CD4-positive, CD25-positive, alpha-beta regulatory T cell (primary cell): ENCODE results near the gene PLD6. TPM values are rescaled to one million over a fixed set of nuclear protein-coding genes. Genes with fewer than 3 reads are reported as not detected.
"Not testable (repeated sequence)": the region's sequence is repeated elsewhere in the genome, so short reads cannot be mapped to it uniquely, and the experiment has no call there.

Source experiments
- ATAC-seq, 2 donors: fragments of 150-1000 bp; cut with Tn5 transposase; one replicate each; pipeline ENCODE4 v1.10.0; 2021; ENCODE audit warnings: low read depth in 2 of 2, moderate number of reproducible peaks in 2 of 2, moderate library complexity in 1 of 2
- DNase-seq, 3 donors: peaks; one replicate each; pipeline versions ENCODE4 v3.0.0 to v3.0.0-alpha.2; 2012 to 2022; ENCODE audit warnings: mixed read lengths in 1 of 3
- H3K27ac ChIP-seq: one replicate; pipeline ENCODE4 v1.7.0; 2013; ENCODE audit warnings: mild to moderate bottlenecking, low read length; ENCODE audit not compliant: insufficient read depth, poor library complexity, severe bottlenecking
- H3K27me3 ChIP-seq: one replicate; pipeline ENCODE4 v1.7.0; 2013; ENCODE audit warnings: low read length; ENCODE audit not compliant: control insufficient read depth, insufficient read depth
- H3K36me3 ChIP-seq: one replicate; pipeline ENCODE4 v1.7.0; 2013; ENCODE audit warnings: mild to moderate bottlenecking, low read length, moderate library complexity; ENCODE audit not compliant: control insufficient read depth, insufficient read depth
- H3K4me1 ChIP-seq: 2 replicates; pipeline ENCODE4 v1.7.0; 2013; ENCODE audit warnings: mild to moderate bottlenecking, low read length; ENCODE audit not compliant: insufficient read depth, control insufficient read depth, poor library complexity, severe bottlenecking
- H3K4me3 ChIP-seq: one replicate; pipeline ENCODE4 v1.7.0; 2013; ENCODE audit warnings: low read depth, mild to moderate bottlenecking, low read length, moderate library complexity
- H3K9me3 ChIP-seq, 2 experiments: 1 replicate in 1 of 2; 2 replicates in 1 of 2; pipeline ENCODE4 v1.7.0; 2013; ENCODE audit warnings: low read length in 2 of 2, mild to moderate bottlenecking in 1 of 2, moderate library complexity in 1 of 2; ENCODE audit not compliant: control insufficient read depth in 2 of 2
- H3K27ac Mint-ChIP-seq, 3 donors: one replicate each; pipeline ENCODE4 v1.8.0; 2020 to 2022; ENCODE audit warnings: mild to moderate bottlenecking in 3 of 3, mixed read lengths in 3 of 3, moderate library complexity in 2 of 3
- H3K27me3 Mint-ChIP-seq: one replicate; pipeline ENCODE4 v1.8.0; 2022; ENCODE audit warnings: mild to moderate bottlenecking, mixed read lengths
- H3K36me3 Mint-ChIP-seq: one replicate; pipeline ENCODE4 v1.8.0; 2020; ENCODE audit warnings: mixed read lengths
- H3K4me1 Mint-ChIP-seq, 4 donors: one replicate each; pipeline ENCODE4 v1.8.0; 2020 to 2022; ENCODE audit warnings: mixed read lengths in 4 of 4, mild to moderate bottlenecking in 1 of 4
- H3K4me3 Mint-ChIP-seq, 4 donors: one replicate each; pipeline ENCODE4 v1.8.0; 2020 to 2022; ENCODE audit warnings: mild to moderate bottlenecking in 4 of 4, mixed read lengths in 4 of 4, moderate library complexity in 3 of 4
- H3K9me3 Mint-ChIP-seq, 7 donors: one replicate each; pipeline ENCODE4 v1.8.0; 2020 to 2022; ENCODE audit warnings: mixed read lengths in 7 of 7, mild to moderate bottlenecking in 3 of 7, moderate library complexity in 2 of 7
- polyA plus RNA-seq, 4 donors: library from polyadenylated mRNA; unstranded; fragments of 300-500 nt; fragmentation: Illumina TruSeq; gene quantifications; one replicate each; pipeline ENCODE4 v1.2.3, GENCODE V29; 2021
- total RNA-seq: library from RNA; stranded (reverse); gene quantifications from one replicate; pipeline ENCODE4 v1.2.3, GENCODE V29; 2022

PLD6 gene
- total and polyA plus RNA-seq, 5 donors from 2014 or later, result 8.9 to 19.3 (median 14.8) TPM

GRCh38 chr17:17166446-17166845, 39.7 kb downstream of the PLD6 start:
- DNase-seq (no peak), ATAC-seq (no peak)
- H3K9me3 Mint-ChIP-seq, result peaks cover 0 to 2% (median 0%) of the 10 kb centered on the region in 7 donors
- Histone ChIP-seq H3K36me3 (peaks cover 57% of the 10 kb centered on the region), H3K9me3 (no peaks in the 10 kb centered on the region), H3K27ac (no peak overlapping the region), H3K4me3 (no peak overlapping the region), H3K4me1 (peaks cover 14% of the 10 kb centered on the region), H3K27me3 (no peaks in the 10 kb centered on the region)
- peaks cover 5 to 38% (median 19%) of the 10 kb centered on the region in 4 donors for H3K4me1 Mint-ChIP-seq
- H3K36me3 Mint-ChIP-seq, result peaks cover 41% of the 10 kb centered on the region
- peak overlapping the region in 1 of 3 donors; percentile 81 for H3K27ac Mint-ChIP-seq
- H3K4me3 Mint-ChIP-seq, result no peak overlapping the region
- H3K27me3 Mint-ChIP-seq, result no peaks in the 10 kb centered on the region

DNA sequence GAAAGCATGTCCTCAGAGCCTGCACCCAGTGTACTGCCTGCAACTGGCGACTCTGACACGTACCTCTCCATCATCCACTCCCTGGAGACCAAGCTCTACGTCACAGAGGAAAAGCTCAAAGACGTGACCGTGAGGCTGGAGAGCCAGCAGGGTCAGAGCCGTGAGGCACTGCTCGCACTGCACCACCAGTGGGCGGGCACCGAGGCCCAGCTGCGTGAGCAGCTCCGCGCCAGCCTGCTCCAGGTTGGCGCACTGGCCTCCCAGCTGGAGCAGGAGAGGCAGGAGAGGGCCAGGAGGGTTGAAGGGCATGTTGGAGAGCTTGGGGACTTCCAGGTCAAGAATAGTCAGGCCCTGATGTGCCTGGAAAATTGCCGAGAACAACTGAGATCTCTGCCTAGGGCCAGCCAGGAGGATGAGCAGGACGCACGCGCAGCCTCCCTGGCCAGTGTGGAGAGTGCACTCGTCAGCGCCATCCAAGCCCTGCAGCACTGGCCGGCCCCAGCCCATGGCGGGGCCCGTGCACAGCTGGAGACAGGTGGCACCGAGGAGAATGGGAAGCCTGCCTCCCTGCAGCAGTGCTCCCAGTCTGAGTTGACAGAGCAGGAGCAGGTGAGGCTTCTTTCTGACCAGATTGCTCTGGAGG, 40.3 kb downstream of the PLD6 start:
- Mint-ChIP-seq H3K36me3 (peaks cover 44% of the 10 kb centered on the region), H3K4me1 (peaks cover 5 to 32% (median 14%) of the 10 kb centered on the region in 4 donors), H3K4me3 (no peak overlapping the region), H3K27me3 (no peaks in the 10 kb centered on the region), H3K9me3 (peaks cover 0 to under 1% (median 0%) of the 10 kb centered on the region in 7 donors), H3K27ac (peak overlapping the region in 1 of 3 donors; percentile 81)
- H3K4me3 ChIP-seq, result no peak overlapping the region
- DNase-seq (no peak), ATAC-seq (no peak)
- no peak overlapping the region for H3K27ac ChIP-seq
- no peaks in the 10 kb centered on the region for H3K27me3 ChIP-seq
- H3K36me3 ChIP-seq, result peaks cover 63% of the 10 kb centered on the region
- H3K9me3 ChIP-seq, result no peaks in the 10 kb centered on the region
- peaks cover 8% of the 10 kb centered on the region for H3K4me1 ChIP-seq

DNA sequence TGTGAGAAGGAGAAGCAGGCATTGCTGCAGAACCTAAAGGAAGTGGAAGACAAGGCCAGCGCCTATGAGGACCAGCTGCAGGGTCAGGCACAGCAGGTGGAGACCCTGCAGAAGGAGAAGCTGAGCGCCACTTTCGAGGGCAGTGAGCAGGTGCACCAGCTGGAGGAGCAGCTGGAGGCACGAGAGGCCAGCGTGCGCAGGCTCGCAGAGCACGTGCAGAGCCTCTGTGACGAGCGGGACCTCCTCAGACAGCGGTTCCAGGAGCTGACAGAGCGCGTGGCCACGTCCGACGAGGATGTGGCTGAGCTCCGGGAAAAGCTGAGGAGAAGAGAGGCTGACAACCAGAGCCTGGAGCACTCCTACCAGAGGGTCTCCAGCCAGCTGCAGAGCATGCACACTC, 41.5 kb downstream of the PLD6 start:
- peaks cover 46% of the 10 kb centered on the region for H3K36me3 Mint-ChIP-seq
- H3K27me3 ChIP-seq, result no peaks in the 10 kb centered on the region
- H3K4me1 ChIP-seq, result peaks cover 6% of the 10 kb centered on the region
- H3K27ac ChIP-seq, result no peak overlapping the region
- H3K4me3 ChIP-seq, result no peak overlapping the region
- peak overlapping the region; percentile 5 to 94 (median 91) for H3K27ac Mint-ChIP-seq
- DNase-seq (no peak), ATAC-seq (no peak)
- H3K9me3 Mint-ChIP-seq, result no peaks in the 10 kb centered on the region
- H3K4me3 Mint-ChIP-seq, result peak overlapping the region in 1 of 4 donors; percentile 40
- H3K36me3 ChIP-seq, result peaks cover 72% of the 10 kb centered on the region
- peaks cover 3 to 24% (median 14%) of the 10 kb centered on the region in 4 donors for H3K4me1 Mint-ChIP-seq
- no peaks in the 10 kb centered on the region for H3K27me3 Mint-ChIP-seq
- no peaks in the 10 kb centered on the region for H3K9me3 ChIP-seq

GRCh38 chr17:17164156-17164555, 42.0 kb downstream of the PLD6 start:
- no peaks in the 10 kb centered on the region for H3K9me3 Mint-ChIP-seq
- H3K27me3 Mint-ChIP-seq, result no peaks in the 10 kb centered on the region
- no peak for DNase-seq

GRCh38 chr17:17161759-17162158, 44.4 kb downstream of the PLD6 start:
- Histone ChIP-seq H3K27me3 (no peaks in the 10 kb centered on the region), H3K4me1 (no peaks in the 10 kb centered on the region), H3K4me3 (no peak overlapping the region), H3K27ac (no peak overlapping the region), H3K36me3 (peaks cover 85% of the 10 kb centered on the region), H3K9me3 (no peaks in the 10 kb centered on the region)
- Mint-ChIP-seq H3K36me3 (peaks cover 48% of the 10 kb centered on the region), H3K27ac (peak overlapping the region in 2 of 3 donors; percentile 60 to 92), H3K9me3 (no peaks in the 10 kb centered on the region), H3K4me1 (peaks cover 5 to 12% (median 7%) of the 10 kb centered on the region in 4 donors), H3K27me3 (no peaks in the 10 kb centered on the region), H3K4me3 (no peak overlapping the region)
- DNase-seq, result no peak
- no peak for ATAC-seq

More at GRCh38 chr17:17164156-17164555, 42.0 kb downstream of the PLD6 start:
- no peak overlapping the region for H3K27ac Mint-ChIP-seq
- H3K4me3 ChIP-seq, result no peak overlapping the region
- H3K4me1 Mint-ChIP-seq, result peaks cover 6 to 19% (median 14%) of the 10 kb centered on the region in 4 donors
- H3K27me3 ChIP-seq, result no peaks in the 10 kb centered on the region
- peaks cover 78% of the 10 kb centered on the region for H3K36me3 ChIP-seq
- no peak for ATAC-seq
- no peaks in the 10 kb centered on the region for H3K9me3 ChIP-seq
- H3K4me3 Mint-ChIP-seq, result no peak overlapping the region
- H3K4me1 ChIP-seq, result peaks cover 6% of the 10 kb centered on the region
- peaks cover 51% of the 10 kb centered on the region for H3K36me3 Mint-ChIP-seq
- H3K27ac ChIP-seq, result no peak overlapping the region

DNA sequence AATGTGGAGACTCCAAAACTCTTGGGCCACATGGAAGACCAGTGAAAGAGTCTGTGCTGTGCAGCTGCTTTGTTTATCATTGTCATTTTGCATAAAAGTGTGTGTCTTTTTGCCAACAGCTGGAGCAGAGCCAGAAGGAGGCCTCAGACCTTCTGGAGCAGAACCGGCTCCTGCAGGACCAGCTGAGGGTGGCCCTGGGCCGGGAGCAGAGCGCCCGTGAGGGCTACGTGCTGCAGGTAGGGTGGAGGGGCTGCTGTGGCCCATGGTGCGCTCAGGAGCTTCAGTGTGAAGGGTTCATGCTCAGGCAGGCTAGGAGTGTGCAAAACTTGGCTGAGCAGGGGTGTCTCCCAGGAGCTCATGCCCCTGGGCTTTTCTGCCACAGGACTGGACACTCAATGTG, 45.0 kb downstream of the PLD6 start:
- H3K27ac Mint-ChIP-seq, result peak overlapping the region in 2 of 3 donors; percentile 60 to 85
- peaks cover 50% of the 10 kb centered on the region for H3K36me3 Mint-ChIP-seq
- no peak for DNase-seq

GRCh38 chr17:17159571-17159970, 46.6 kb downstream of the PLD6 start:
- Histone ChIP-seq H3K9me3 (no peaks in the 10 kb centered on the region), H3K4me3 (no peak overlapping the region), H3K4me1 (peaks cover 13% of the 10 kb centered on the region), H3K27me3 (no peaks in the 10 kb centered on the region), H3K36me3 (peaks cover 84% of the 10 kb centered on the region), H3K27ac (no peak overlapping the region)
- peak overlapping the region in 1 of 3 donors; percentile 55 for H3K27ac Mint-ChIP-seq
- H3K27me3 Mint-ChIP-seq, result no peaks in the 10 kb centered on the region
- ATAC-seq (no peak), DNase-seq (no peak)
- peaks cover 11 to 25% (median 16%) of the 10 kb centered on the region in 4 donors for H3K4me1 Mint-ChIP-seq
- H3K36me3 Mint-ChIP-seq, result peaks cover 49% of the 10 kb centered on the region
- H3K4me3 Mint-ChIP-seq, result no peak overlapping the region
- H3K9me3 Mint-ChIP-seq, result no peaks in the 10 kb centered on the region

More for the DNA sequence above, 45.0 kb downstream of the PLD6 start:
- Histone ChIP-seq H3K4me3 (no peak overlapping the region), H3K9me3 (no peaks in the 10 kb centered on the region), H3K27me3 (no peaks in the 10 kb centered on the region), H3K4me1 (no peaks in the 10 kb centered on the region), H3K36me3 (peaks cover 85% of the 10 kb centered on the region), H3K27ac (no peak overlapping the region)
- H3K4me3 Mint-ChIP-seq, result no peak overlapping the region
- no peak for ATAC-seq
- H3K9me3 Mint-ChIP-seq, result no peaks in the 10 kb centered on the region
- peaks cover 5 to 18% (median 6%) of the 10 kb centered on the region in 4 donors for H3K4me1 Mint-ChIP-seq
- no peaks in the 10 kb centered on the region for H3K27me3 Mint-ChIP-seq

- H3K27me3 ChIP-seq, H3K9me3 Mint-ChIP-seq, H3K27me3 Mint-ChIP-seq, ATAC-seq, H3K4me3 ChIP-seq, H3K9me3 ChIP-seq, H3K27ac ChIP-seq, H3K27ac Mint-ChIP-seq, H3K4me3 Mint-ChIP-seq, DNase-seq: not testable (repeated sequence)
- H3K36me3 Mint-ChIP-seq, result peaks cover 55% of the 10 kb centered on the region
- Histone ChIP-seq H3K36me3 (peaks cover 83% of the 10 kb centered on the region), H3K4me1 (peaks cover 21% of the 10 kb centered on the region)
- H3K4me1 Mint-ChIP-seq, result peaks cover 12 to 33% (median 23%) of the 10 kb centered on the region in 4 donors
Measured at GRCh38 chr17:17158506-17158905, 47.6 kb downstream of the PLD6 start.
